ENCODE results near the gene IL1RL2. TPM values are rescaled to one million over a fixed set of nuclear protein-coding genes. Genes with fewer than 3 reads are reported as not detected.

Gene IL1RL2
- total and polyA plus RNA-seq, 2 donors from 2014 or later: 1.4 to 1.8 TPM

DNA sequence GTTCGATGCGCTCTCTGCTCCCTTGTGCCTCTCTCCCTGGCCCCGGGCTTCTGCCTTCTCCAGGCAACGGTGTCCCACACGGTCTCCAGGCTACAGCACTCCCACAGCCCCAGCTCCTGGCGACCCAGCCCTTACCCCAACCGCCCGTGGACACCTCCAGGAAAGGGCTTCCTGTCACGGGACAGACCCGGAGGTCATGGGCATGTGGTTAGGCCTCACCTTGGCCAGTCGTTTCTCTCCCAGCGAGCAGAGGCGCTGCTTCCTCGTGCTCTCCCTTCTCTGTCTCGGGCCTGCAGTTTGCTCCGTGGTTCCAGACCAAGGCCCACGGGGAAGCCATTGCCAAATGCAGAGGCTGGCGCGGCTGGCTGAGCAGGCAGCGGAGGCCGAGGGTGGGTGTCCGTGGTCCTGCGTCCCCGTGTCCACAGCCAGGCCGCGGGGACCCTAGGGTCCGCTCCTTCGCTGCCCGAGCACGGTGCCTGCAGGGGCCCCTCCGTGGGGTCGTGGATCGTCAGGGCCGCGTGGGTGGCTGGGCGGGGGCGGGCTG, 63.5 kb downstream of the IL1RL2 start:
- no peak overlapping the region for H3K4me3 ChIP-seq (ENCODE audit: low read length in 3 of 3)
- H3K36me3 ChIP-seq (ENCODE audit: control insufficient read depth in 2 of 3, insufficient read depth in 3 of 3, low read length in 3 of 3): no peaks in the 10 kb centered on the region
- no peaks in the 10 kb centered on the region for H3K27me3 ChIP-seq (ENCODE audit: control insufficient read depth, insufficient read depth, low read length)
- no peak overlapping the region for H3K27ac ChIP-seq (ENCODE audit: low read depth in 2 of 2, low read length in 2 of 2)
- no peak for FAIRE-seq
- DNase-seq: peak in 4 of 5 donors; percentile 21 to 77 (median 50)
- no peaks in the 10 kb centered on the region for H3K4me1 ChIP-seq (ENCODE audit: control insufficient read depth in 2 of 3, insufficient read depth in 2 of 3, low read depth in 1 of 3, low read length in 3 of 3)
- H3K9me3 ChIP-seq (ENCODE audit: control insufficient read depth in 2 of 3, insufficient read depth in 1 of 3, low read length in 3 of 3): no peaks in the 10 kb centered on the region
- no peak overlapping the region for H3K9ac ChIP-seq (ENCODE audit: low read length in 3 of 3)
- TF ChIP-seq, protein P1, sequence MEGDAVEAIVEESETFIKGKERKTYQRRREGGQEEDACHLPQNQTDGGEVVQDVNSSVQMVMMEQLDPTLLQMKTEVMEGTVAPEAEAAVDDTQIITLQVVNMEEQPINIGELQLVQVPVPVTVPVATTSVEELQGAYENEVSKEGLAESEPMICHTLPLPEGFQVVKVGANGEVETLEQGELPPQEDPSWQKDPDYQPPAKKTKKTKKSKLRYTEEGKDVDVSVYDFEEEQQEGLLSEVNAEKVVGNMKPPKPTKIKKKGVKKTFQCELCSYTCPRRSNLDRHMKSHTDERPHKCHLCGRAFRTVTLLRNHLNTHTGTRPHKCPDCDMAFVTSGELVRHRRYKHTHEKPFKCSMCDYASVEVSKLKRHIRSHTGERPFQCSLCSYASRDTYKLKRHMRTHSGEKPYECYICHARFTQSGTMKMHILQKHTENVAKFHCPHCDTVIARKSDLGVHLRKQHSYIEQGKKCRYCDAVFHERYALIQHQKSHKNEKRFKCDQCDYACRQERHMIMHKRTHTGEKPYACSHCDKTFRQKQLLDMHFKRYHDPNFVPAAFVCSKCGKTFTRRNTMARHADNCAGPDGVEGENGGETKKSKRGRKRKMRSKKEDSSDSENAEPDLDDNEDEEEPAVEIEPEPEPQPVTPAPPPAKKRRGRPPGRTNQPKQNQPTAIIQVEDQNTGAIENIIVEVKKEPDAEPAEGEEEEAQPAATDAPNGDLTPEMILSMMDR (IDR thresholded peaks at IDR 0.05; ENCODE audit: borderline replicate concordance, extremely low read depth, insufficient read depth): no peak
- intact Hi-C loops (cut with DNase I): no loop called here

DNA sequence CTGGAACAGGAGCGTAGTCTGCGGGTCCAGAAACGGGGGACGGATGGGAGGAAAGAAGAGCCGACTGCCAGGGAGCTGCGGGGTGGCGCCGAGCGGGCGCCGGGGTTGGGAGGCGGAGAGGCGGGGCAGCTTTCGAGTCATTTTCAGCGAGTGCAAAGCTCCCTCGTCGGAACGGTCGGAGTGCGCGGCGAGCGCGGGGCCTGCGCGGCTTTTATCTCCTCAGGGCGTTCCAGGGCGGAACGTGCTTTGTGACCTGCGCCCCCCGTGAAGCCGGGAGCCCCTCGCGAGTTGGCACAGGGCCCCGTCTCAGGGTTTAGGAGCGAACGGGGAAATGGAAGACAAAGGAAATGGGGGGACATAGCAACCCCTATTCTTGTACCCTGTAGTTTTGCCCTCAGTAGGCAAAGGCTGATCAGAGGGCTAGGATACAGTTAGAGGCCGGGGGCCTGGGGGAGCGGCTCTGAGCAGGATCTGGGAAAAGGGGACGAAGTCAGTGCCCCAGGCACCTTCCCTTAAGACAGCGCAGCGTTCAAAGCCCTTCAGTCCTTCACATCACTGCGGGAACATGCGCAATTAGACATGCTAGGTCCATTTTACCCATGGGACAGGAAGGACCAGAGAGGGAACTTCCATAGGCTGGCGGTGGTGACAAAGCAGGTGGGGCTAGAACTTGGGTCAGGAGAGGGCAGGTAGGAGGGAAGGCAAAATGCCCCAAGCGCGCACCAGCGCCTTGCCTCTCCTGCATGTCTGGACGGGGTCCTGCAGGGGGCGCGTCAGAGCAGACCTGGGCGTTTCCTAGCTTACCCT, 64.4 kb downstream of the IL1RL2 start:
- Histone ChIP-seq H3K27me3 (ENCODE audit: control insufficient read depth, insufficient read depth, low read length) (no peaks in the 10 kb centered on the region), H3K36me3 (ENCODE audit: control insufficient read depth in 2 of 3, insufficient read depth in 3 of 3, low read length in 3 of 3) (no peaks in the 10 kb centered on the region), H3K27ac (ENCODE audit: low read depth in 2 of 2, low read length in 2 of 2) (no peak overlapping the region), H3K4me1 (ENCODE audit: control insufficient read depth in 2 of 3, insufficient read depth in 2 of 3, low read depth in 1 of 3, low read length in 3 of 3) (no peaks in the 10 kb centered on the region), H3K4me3 (ENCODE audit: low read length in 3 of 3) (peak overlapping the region; percentile 18 to 48 (median 44)), H3K9ac (ENCODE audit: low read length in 3 of 3) (peak overlapping the region in 1 of 3 donors; percentile 53), H3K9me3 (ENCODE audit: control insufficient read depth in 2 of 3, insufficient read depth in 1 of 3, low read length in 3 of 3) (no peaks in the 10 kb centered on the region)
- DNase-seq: peak; percentile 64 to 86 (median 67)
- TF ChIP-seq, protein P1 (IDR thresholded peaks at IDR 0.05; ENCODE audit: borderline replicate concordance, extremely low read depth, insufficient read depth): peak; percentile 44
- intact Hi-C loops (cut with DNase I): no loop called here
- FAIRE-seq: no peak

- FAIRE-seq: no peak
- H3K4me3 ChIP-seq (ENCODE audit: low read length in 3 of 3): peak overlapping the region in 1 of 3 donors; percentile 48
- intact Hi-C loops (cut with DNase I): no loop called here
Measured at GRCh38 chr2:102251849-102252203, 65.0 kb downstream of the IL1RL2 start.

More at GRCh38 chr2:102251849-102252203, 65.0 kb downstream of the IL1RL2 start:
- no peaks in the 10 kb centered on the region for H3K27me3 ChIP-seq (ENCODE audit: control insufficient read depth, insufficient read depth, low read length)
- TF ChIP-seq, protein P1 (IDR thresholded peaks at IDR 0.05; ENCODE audit: borderline replicate concordance, extremely low read depth, insufficient read depth): no peak
- no peak for DNase-seq
- H3K9me3 ChIP-seq (ENCODE audit: control insufficient read depth in 2 of 3, insufficient read depth in 1 of 3, low read length in 3 of 3): no peaks in the 10 kb centered on the region
- no peaks in the 10 kb centered on the region for H3K36me3 ChIP-seq (ENCODE audit: control insufficient read depth in 2 of 3, insufficient read depth in 3 of 3, low read length in 3 of 3)
- H3K9ac ChIP-seq (ENCODE audit: low read length in 3 of 3): no peak overlapping the region
- no peak overlapping the region for H3K27ac ChIP-seq (ENCODE audit: low read depth in 2 of 2, low read length in 2 of 2)
- H3K4me1 ChIP-seq (ENCODE audit: control insufficient read depth in 2 of 3, insufficient read depth in 2 of 3, low read depth in 1 of 3, low read length in 3 of 3): no peaks in the 10 kb centered on the region

All from kidney (tissue), 14 donors.